GM18909 (cell line): ENCODE data around the gene ZCCHC24.

ENCODE experiments used
- ATAC-seq: cut with Tn5 transposase; IDR thresholded peaks from one replicate; pipeline ENCODE4 v1.9.1; 2021; ENCODE audit warnings: mild to moderate bottlenecking; ENCODE audit not compliant: unreplicated experiment, poor library complexity

Gene ZCCHC24

DNA sequence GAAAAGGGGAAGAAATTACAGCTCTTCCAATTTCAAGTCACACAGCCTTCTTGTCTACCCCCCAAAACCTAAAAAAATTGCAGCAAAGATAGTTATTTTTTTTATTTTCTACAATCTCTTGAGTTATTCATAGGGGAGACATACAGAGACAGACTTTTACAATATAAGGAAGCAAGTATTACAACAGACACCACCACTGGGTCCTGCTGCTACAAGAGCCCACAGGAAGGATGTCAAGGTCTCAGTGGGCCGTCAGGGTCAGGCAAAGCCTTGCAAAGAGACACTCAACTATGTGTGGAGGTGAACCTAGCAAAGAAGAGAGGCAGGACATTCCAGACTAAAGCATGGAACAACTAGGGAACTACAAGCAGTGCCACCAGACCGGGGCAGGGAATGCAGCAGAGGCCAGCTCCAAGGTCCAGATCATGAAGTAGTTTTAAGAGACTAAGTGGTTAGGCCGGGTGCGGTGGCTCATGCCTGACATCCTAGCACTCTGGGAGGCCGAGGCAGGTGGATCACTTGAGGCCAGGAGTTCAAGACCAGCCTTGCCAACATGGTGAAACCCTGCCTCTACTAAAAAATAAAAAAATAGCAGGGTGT, 28.2 kb upstream of the ZCCHC24 start:
- ATAC-seq = no peak

GRCh38 chr10:79472951-79473350, 27.5 kb upstream of the ZCCHC24 start:
- no peak for ATAC-seq

- no peak for ATAC-seq
Observed at GRCh38 chr10:79472449-79472848, 27.0 kb upstream of the ZCCHC24 start.

DNA sequence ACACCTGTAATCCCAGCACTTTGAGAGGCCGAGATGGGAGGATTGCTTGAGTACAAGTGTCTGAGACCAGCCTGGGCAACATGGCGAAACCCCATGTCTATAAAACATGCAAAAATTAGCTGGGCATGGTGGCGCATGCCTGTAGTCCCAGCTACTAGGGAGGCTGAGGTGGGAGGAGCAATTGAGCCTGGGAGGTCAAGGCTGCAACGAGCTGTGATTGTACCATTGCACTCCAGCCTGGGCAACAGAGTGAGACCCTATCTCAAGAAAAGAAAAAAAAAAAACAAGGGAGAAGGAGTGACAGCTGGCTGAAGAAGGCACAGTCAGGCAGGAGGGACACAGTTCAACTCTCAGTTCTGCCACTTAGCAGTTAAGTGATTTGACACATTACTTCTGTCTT, 26.4 kb upstream of the ZCCHC24 start:
- ATAC-seq = no peak

DNA sequence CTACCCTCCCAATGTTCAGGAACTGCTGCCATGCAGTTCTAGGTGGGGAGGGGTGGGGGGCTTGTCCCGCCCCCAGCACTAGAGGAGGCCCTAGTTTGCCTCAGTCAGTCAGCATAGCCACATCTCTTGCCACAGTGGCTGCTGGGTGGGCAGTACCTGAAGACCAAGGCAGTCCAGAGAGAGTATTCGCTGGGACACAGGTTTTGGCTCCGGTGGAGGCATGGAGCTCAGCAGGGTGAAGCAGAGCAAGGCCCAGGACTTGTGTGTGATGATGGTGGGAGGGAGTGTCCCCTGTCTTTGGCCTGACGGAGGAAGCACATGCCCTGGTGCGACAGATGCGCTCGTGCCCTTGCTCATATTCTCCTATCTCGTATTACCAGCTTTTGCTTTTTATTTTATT, 24.7 kb upstream of the ZCCHC24 start:
- no peak for ATAC-seq

GRCh38 chr10:79468841-79469585, 23.6 kb upstream of the ZCCHC24 start:
- no peak for ATAC-seq

DNA sequence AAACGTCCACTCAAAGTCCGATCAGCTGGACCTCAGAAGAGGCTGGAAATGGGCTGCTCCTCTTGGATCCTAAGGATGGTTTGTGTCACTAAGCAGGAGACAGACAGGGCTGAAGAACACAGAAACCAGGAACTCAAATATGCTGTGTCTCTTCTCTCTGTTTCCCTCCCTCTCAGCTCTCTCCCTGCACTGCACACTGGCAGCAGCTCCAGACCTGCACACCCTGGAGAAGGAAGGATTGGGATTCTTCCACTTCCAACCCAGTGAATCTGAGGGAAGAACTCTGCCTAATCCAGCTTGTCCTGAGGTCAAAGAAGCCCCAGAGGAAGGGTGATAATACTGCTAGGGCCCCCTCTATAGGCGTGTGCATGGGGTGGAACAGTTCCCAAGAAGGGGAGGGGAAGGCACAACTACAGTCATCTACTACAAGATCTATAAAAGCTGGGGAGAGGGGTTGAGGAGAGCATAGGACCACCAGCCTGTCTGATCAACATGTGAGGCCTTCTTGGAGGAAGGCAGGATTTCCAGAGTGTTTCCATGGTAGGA, 22.7 kb upstream of the ZCCHC24 start:
- ATAC-seq = no peak

- ATAC-seq = no peak
Observed at GRCh38 chr10:79465341-79465740, 19.9 kb upstream of the ZCCHC24 start.

DNA sequence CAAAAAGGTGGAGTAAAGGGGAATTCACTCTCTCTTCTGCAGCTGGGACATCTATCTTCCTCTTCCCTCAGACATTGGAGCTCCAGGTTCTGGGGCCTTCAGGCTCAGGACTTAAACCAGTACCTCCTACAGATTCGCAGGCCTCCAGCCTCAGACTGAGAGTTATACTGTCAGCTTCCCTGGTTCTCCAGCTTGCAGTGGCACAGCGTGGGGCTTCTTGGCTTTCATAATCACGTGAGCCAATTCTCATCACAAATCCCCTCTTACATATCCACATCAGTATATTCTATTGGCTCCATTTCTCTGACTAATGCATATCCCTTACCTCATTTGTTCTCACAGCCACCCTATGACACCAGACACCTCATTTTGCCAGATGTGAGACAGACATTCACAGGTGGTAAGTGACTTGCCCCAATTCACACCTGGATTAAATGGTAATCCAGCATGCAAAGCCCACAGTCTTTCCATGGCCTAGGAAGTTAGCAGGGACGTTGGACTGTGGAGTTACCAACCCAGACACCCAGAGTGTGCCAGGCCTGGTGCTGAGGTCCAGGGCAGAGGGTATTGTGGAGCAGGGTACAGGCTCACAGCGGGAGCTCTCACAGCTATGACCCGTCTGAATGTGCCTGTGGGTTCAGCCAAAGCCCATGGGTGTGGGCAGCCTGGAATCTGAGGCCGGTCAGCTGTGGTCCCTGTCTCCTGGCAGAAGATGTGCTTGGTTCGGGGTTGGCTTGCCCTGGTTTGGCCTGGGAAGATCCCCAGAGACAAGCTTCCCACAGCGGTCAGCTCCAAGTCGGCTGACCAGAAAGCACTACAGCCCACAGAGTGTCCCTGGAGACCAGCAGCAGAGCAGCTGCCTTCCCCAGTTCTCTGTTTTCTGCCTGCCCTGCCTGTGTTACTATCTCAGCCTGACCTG, 18.4 kb upstream of the ZCCHC24 start:
- no peak for ATAC-seq

DNA sequence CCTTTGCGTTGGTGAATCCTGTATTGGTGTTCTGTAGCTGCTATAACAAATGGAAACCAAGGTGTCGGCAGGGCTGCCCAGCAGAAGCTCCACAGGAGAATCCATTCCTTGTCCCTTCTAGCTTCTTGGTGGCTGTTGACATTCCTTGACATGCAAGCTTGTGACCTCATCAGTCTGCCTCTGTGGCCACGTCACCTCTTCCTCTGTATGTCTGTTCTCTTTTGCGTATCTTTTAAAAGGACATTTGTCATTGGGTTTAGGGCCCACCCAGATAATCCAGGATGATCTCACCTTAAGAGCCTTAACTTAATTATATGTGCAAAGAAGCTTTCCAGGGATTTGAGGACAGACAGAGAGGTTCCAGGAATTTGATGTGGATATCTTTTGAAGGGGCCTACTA, 15.3 kb upstream of the ZCCHC24 start:
- ATAC-seq = no peak

GRCh38 chr10:79459243-79459642, 13.8 kb upstream of the ZCCHC24 start:
- no peak for ATAC-seq

DNA sequence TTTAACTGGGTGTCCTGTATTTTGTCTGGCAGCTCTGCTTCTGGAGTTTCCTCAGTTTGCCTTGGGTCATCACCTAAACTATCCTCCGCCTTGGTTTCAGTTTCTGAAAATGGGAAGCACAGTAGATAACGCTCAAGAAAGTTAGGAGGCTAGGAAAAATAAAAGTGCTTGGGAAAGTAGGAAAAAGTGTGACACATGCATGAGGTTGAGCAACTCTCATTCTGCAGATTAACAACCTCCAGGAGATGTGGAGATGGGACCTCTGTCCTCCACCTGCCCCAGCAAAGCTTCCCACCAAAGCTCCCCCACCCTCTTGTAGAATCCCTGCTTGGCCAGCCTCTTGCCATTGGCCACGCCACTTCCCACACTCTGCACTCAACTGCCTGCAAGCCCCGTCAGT, 13.1 kb upstream of the ZCCHC24 start:
- no peak for ATAC-seq

DNA sequence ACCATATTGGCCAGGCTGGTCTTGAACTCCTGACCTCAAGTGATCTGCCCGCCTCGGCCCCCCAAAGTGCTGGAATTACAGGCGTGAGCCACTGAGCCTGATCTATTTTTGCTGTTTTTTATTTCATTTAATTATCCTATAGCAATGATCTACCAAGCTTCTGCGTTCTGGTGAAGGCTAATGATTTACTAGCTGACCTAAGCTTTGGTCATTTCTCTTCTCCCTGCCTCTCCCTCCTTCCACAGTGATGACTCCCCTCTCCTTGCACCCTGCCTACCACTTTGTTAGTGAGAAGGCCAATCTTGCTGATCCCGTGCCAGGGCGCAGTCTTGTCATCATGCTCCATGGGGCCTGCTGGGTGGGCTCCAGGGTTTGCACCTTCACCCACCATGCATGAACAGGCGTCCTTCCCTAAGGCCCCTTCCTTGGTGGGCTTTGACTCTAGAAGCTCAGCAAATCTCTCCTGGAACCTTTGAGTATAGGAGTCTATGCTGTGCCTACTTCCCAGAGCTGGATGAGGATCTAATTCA, 11.9 kb upstream of the ZCCHC24 start:
- ATAC-seq = no peak

GRCh38 chr10:79454259-79454658, 8.8 kb upstream of the ZCCHC24 start:
- no peak for ATAC-seq

- no peak for ATAC-seq
Observed at GRCh38 chr10:79453392-79453791, 8.0 kb upstream of the ZCCHC24 start.

DNA sequence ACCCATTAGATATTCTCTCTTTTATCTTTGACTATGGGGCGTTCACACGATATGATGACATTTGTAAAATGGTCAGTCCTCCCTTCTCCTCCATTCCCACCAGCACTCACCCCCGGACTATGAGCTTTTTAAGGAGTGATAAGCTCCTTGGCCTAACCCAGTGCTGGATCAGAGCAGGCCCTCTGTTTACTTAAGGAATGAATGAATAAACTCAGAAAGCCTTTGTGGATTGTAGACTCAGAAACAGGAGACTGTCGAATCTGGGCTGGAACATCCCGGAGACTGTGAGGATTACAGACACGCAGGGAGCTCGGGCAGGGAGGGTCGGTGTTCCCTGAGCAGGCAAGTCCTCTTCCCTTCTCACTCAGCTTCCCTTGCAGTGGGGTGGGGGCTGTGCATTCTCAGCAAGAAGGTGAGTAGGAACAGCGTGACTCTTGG, 6.8 kb upstream of the ZCCHC24 start:
- no peak for ATAC-seq

GRCh38 chr10:79451046-79451699, 5.7 kb upstream of the ZCCHC24 start:
- ATAC-seq = no peak

DNA sequence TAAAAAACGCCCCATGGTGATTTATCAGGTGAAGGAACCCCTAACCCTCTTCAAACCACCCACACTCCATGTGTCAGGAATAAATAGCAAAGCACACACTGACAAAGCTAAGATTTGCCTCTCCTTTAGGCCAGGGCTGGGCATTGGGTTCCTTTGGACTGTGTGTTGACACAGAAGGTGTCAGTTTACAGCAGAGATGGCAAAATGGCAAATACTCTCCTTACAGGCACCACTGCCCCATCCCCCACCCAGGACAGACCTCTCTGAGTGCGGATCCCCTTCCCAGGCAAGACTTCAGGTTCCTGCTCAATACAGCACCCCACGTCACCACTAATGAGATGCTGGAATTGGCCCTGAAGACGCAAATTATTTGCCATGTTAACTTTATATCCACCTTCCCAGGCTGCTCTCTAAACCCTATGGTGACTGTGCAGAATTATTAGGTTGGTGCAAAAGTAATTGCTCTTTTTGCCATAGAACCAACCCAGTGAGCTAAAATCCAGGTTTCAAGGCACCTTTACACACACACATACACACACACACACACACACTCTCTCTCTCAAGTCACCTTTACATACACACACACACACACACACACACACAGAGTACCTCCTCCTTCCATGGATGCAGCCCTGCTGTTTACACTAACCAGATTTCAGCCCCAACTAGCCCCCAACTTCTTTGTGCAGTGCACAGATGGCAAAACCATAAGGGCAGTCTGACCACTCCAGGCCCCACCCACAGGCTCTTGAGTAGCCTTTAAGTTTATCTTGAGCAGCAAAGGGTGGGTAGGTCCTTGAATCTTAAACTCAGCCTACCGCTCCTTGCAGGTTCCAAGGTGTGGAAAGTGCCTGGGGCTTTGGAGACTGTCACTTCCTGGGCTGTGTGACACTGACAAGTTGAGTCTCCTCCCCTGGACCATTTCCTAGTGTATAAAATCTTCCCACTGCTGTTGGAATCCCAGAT, 4.0 kb upstream of the ZCCHC24 start:
- no peak for ATAC-seq

DNA sequence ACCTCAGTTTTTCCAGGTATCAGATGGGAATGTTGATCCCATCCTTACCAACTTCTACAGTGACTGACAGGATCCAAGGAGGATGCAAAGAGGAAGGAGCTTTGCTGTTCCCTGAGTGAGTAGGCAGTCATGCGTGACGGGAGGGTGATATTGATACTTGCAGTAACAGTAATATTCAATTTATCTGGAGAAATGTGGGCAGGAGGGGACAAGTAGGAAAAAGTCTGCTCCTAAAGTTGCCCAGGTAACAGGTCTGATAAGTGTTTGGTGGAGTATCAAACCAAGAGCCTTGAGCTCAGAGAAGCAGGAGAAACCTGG, 3.3 kb upstream of the ZCCHC24 start:
- no peak for ATAC-seq
